Smooth muscle cell (in vitro differentiated cells): ENCODE results near the gene OPCML. TPM values are rescaled to one million over a fixed set of nuclear protein-coding genes. Genes with fewer than 3 reads are reported as not detected.

Experiments
- DNase-seq: peaks from one replicate; lab custom pipeline; 2025; ENCODE audit not compliant: unreplicated experiment; lab: John Stamatoyannopoulos, UW
- H2AFZ ChIP-seq: fragments of 200-600 bp; sonication (generic); 2 replicates; pipeline ENCODE4 v1.6.0; 2016; ENCODE audit warnings: antibody characterized with exemption, low read depth, mild to moderate bottlenecking
- H3F3A ChIP-seq: fragments of 200-600 bp; sonication (generic); 2 replicates; pipeline ENCODE4 v1.6.0; 2017; ENCODE audit warnings: antibody characterized with exemption, low read depth
- H3K27ac ChIP-seq: fragments of 200-600 bp; sonication (generic); 2 replicates; pipeline ENCODE4 v1.5.1; 2016; ENCODE audit warnings: low read depth, mild to moderate bottlenecking
- H3K27me3 ChIP-seq: fragments of 200-600 bp; sonication (generic); 2 replicates; pipeline ENCODE4 v1.6.1; 2016; ENCODE audit warnings: low read depth, mild to moderate bottlenecking
- H3K36me3 ChIP-seq: fragments of 200-600 bp; sonication (generic); 2 replicates; pipeline ENCODE4 v1.5.1; 2016; ENCODE audit warnings: low read depth
- H3K4me1 ChIP-seq: fragments of 200-600 bp; sonication (generic); 2 replicates; pipeline ENCODE4 v1.5.1; 2016; ENCODE audit warnings: low read depth
- H3K4me2 ChIP-seq: fragments of 200-600 bp; sonication (generic); 2 replicates; pipeline ENCODE4 v1.6.0; 2016; ENCODE audit warnings: mild to moderate bottlenecking
- H3K4me3 ChIP-seq: fragments of 200-600 bp; sonication (generic); 2 replicates; pipeline ENCODE4 v1.5.1; 2016; ENCODE audit warnings: mild to moderate bottlenecking
- H3K79me2 ChIP-seq: fragments of 200-600 bp; sonication (generic); 2 replicates; pipeline ENCODE4 v1.6.0; 2016; ENCODE audit warnings: low read depth, mild to moderate bottlenecking
- H3K9ac ChIP-seq: fragments of 200-600 bp; sonication (generic); 2 replicates; pipeline ENCODE4 v1.6.0; 2016; ENCODE audit warnings: low read depth
- H3K9me3 ChIP-seq: fragments of 200-600 bp; sonication (generic); replicated peaks from 2 replicates; pipeline ENCODE4 v1.5.1; 2016; ENCODE audit warnings: low read depth
- H4K20me1 ChIP-seq: fragments of 200-600 bp; sonication (generic); 2 replicates; pipeline ENCODE4 v1.6.0; 2016; ENCODE audit warnings: low read depth
- CTCF ChIP-seq: fragments of 200-600 bp; sonication (generic); IDR thresholded peaks from 2 replicates; pipeline ENCODE4 v1.5.1; 2017; ENCODE audit warnings: borderline replicate concordance, mild to moderate bottlenecking, antibody characterized with exemption; ENCODE audit not compliant: insufficient read depth, poor library complexity, severe bottlenecking
- WGBS: methylation state at CpG from one replicate; pipeline ENCODE4 v1.1.7; 2016; ENCODE audit warnings: low lambda C conversion rate; 5-methylcytosine and 5-hydroxymethylcytosine counted together
- polyA plus RNA-seq: library from polyadenylated mRNA; unstranded; fragments of >200 nt; fragmentation: Nextera tagmentation; extraction: Ambion mirVana; gene quantifications from 2 replicates; pipeline ENCODE4 v1.2.1, GENCODE V29; 2016
- total RNA-seq: library from RNA; depleted of rRNA; stranded (reverse); fragments of >200 nt; gene quantifications from 2 replicates; pipeline ENCODE4 v1.2.3, GENCODE V29; 2014

OPCML gene
- total and polyA plus RNA-seq, 2 experiments from 2014 or later, result 0.42 to 0.58 TPM

- no peak overlapping the region for H3K4me2 ChIP-seq
- no peaks in the 10 kb centered on the region for H3K36me3 ChIP-seq
- no peaks in the 10 kb centered on the region for H3K79me2 ChIP-seq
- 93% methylated on average over 2 of the region's 2 CpGs for WGBS
- no peak overlapping the region for H3K4me3 ChIP-seq
- H3K4me1 ChIP-seq, result peaks cover 5% of the 10 kb centered on the region
- H3K9ac ChIP-seq, result no peak overlapping the region
- H3F3A ChIP-seq, result no peaks in the 10 kb centered on the region
- H4K20me1 ChIP-seq, result no peaks in the 10 kb centered on the region
- H3K27me3 ChIP-seq, result no peaks in the 10 kb centered on the region
- H3K27ac ChIP-seq, result peak overlapping the region; percentile 95
- no peak for DNase-seq
- no peak overlapping the region for H2AFZ ChIP-seq
- H3K9me3 ChIP-seq, result no peaks in the 10 kb centered on the region
- TF ChIP-seq CTCF, result no peak
Measured at GRCh38 chr11:132683602-132684001, 848.7 kb downstream of the OPCML start.

- Histone ChIP-seq H3K9me3 (no peaks in the 10 kb centered on the region), H2AFZ (no peak overlapping the region), H3K79me2 (no peaks in the 10 kb centered on the region), H3K9ac (no peak overlapping the region), H3K36me3 (no peaks in the 10 kb centered on the region), H3K27me3 (no peaks in the 10 kb centered on the region), H3F3A (no peaks in the 10 kb centered on the region), H4K20me1 (no peaks in the 10 kb centered on the region), H3K27ac (peak overlapping the region; percentile 68), H3K4me2 (no peak overlapping the region), H3K4me1 (peaks cover 5% of the 10 kb centered on the region), H3K4me3 (no peak overlapping the region)
- TF ChIP-seq CTCF, result no peak
- 59% methylated on average over 7 of the region's 7 CpGs for WGBS
- no peak for DNase-seq
Measured at GRCh38 chr11:132681971-132682370, 850.3 kb downstream of the OPCML start.

GRCh38 chr11:132680584-132680983, 851.7 kb downstream of the OPCML start:
- H3K9ac ChIP-seq, result no peak overlapping the region
- no peak overlapping the region for H3K27ac ChIP-seq
- no peak for TF ChIP-seq CTCF
- 93% methylated on average over 12 of the region's 12 CpGs for WGBS
- H3K4me1 ChIP-seq, result peaks cover 5% of the 10 kb centered on the region
- no peaks in the 10 kb centered on the region for H3K9me3 ChIP-seq
- no peaks in the 10 kb centered on the region for H3K36me3 ChIP-seq
- no peak overlapping the region for H3K4me3 ChIP-seq
- no peaks in the 10 kb centered on the region for H3K27me3 ChIP-seq
- no peaks in the 10 kb centered on the region for H4K20me1 ChIP-seq
- no peak overlapping the region for H3K4me2 ChIP-seq
- no peaks in the 10 kb centered on the region for H3F3A ChIP-seq
- no peak for DNase-seq
- no peaks in the 10 kb centered on the region for H3K79me2 ChIP-seq
- H2AFZ ChIP-seq, result no peak overlapping the region

- no peak for TF ChIP-seq CTCF
- H3K79me2 ChIP-seq, result no peaks in the 10 kb centered on the region
- H3K27ac ChIP-seq, result no peak overlapping the region
- 62% methylated on average over 4 of the region's 4 CpGs for WGBS
- no peaks in the 10 kb centered on the region for H3K9me3 ChIP-seq
- H3K9ac ChIP-seq, result no peak overlapping the region
- no peaks in the 10 kb centered on the region for H3K4me1 ChIP-seq
- no peaks in the 10 kb centered on the region for H4K20me1 ChIP-seq
- H3F3A ChIP-seq, result no peaks in the 10 kb centered on the region
- no peak overlapping the region for H2AFZ ChIP-seq
- H3K27me3 ChIP-seq, result no peaks in the 10 kb centered on the region
- H3K4me2 ChIP-seq, result no peak overlapping the region
- no peaks in the 10 kb centered on the region for H3K36me3 ChIP-seq
- H3K4me3 ChIP-seq, result no peak overlapping the region
- no peak for DNase-seq
Measured at GRCh38 chr11:132674151-132674550, 858.1 kb downstream of the OPCML start.
